ENCODE measurements around the gene GPX4.

GPX4 gene

DNA sequence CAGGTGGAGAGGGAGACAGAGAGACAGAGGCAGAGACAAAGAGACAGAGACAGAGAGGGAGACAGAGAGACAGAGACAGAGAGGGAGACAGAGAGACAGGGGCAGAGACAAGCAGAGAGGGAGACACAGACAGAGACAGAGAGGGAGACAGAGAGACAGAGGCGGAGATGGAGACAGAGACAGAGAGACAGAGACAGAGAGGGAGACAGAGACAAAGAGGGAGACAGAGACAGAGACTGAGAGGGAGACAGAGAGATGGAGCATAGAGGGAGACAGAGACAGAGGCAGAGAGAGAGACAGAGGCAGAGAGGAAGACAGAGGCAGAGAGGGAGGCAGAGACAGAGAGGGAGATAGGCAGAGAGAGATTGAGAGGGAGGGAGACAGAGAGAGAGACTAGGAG lies 40.9 kb downstream of the GPX4 start:
- Histone ChIP-seq H3K14ac (ENCODE audit: low read length) (no peak overlapping the region), H4K8ac (ENCODE audit: low read depth, low read length) (no peak overlapping the region), H2BK120ac (ENCODE audit: insufficient read depth, low read length, poor library complexity) (no peak overlapping the region), H4K12ac (ENCODE audit: low read depth, low read length) (no peak overlapping the region), H4K91ac (ENCODE audit: low read depth, low read length) (no peak overlapping the region), H3K4me2 (ENCODE audit: low read length) (no peak overlapping the region), H2AK5ac (ENCODE audit: low read length) (no peak overlapping the region), H3K9me3 (ENCODE audit: insufficient read depth, low read depth, low read length) (peaks cover 12% of the 10 kb centered on the region), H3K27me3 (ENCODE audit: insufficient read depth, low read length) (no peaks in the 10 kb centered on the region), H3K79me2 (ENCODE audit: control insufficient read depth, insufficient read depth, low read length, poor library complexity) (no peaks in the 10 kb centered on the region), H3K18ac (ENCODE audit: low read length) (no peak overlapping the region), H3K4me1 (ENCODE audit: control insufficient read depth in 1 of 2, insufficient read depth in 2 of 2, low read length in 2 of 2) (no peaks in the 10 kb centered on the region), H3K36me3 (ENCODE audit: control insufficient read depth in 1 of 2, insufficient read depth in 2 of 2, low read length in 2 of 2) (peaks cover 44 to 49% of the 10 kb centered on the region in 2 experiments), H3K79me1 (ENCODE audit: low read length) (no peaks in the 10 kb centered on the region), H2BK5ac (ENCODE audit: low read depth, low read length, poor library complexity) (no peak overlapping the region), H3K23ac (ENCODE audit: low read length) (no peak overlapping the region), H2BK12ac (ENCODE audit: low read length) (no peak overlapping the region), H3K27ac (ENCODE audit: low read depth, low read length) (no peak overlapping the region), H3K4me3 (ENCODE audit: low read depth, low read length) (no peak overlapping the region), H3K4ac (ENCODE audit: low read depth, low read length) (no peak overlapping the region), H3K9ac (ENCODE audit: low read length) (no peak overlapping the region), H2AFZ (ENCODE audit: insufficient read depth, low read length, poor library complexity) (no peak overlapping the region)
- DNase-seq = no peak
- no CpG with 5 or more reads among the region's 1 CpG for WGBS (ENCODE audit: extremely low coverage, insufficient coverage, insufficient read length)

DNA sequence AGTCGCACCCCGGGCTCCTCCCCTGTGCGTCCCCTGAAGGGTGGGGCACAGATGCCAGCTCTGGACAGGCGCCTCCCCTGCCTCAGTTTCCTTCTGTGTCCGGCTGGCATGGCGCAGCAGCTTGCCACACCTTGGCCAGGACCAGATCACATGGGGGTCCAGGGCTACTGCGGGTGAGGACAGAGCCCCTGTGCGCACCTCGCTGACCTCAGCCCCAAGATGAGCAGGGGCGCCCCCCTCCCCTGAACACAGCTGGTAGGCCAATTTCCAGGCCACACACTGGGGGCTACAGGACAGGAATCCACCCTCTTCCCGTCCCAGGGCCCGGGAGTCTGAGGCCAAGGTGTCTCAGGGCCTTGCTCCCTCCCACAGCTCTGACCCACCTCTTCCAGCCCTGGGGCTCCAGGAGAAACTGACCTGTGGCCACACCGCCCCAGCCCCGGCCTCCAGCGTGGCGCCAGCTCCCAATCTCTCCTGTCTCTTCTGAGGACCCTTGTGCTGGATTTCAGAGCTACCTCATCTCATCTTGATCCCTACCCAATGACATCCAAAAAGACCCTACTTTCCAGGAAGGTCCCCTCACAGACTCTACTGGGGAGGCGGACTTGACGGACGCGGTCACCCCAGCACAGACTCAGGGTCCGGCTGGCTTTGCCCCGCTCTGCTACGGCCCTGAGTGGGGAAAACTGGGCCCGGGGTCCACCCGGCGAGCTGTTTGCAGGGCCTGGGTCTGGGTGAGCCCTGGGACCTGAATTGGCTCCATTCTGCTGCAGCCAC lies 42.0 kb downstream of the GPX4 start:
- no peak overlapping the region for H4K91ac ChIP-seq (ENCODE audit: low read depth, low read length)
- no peak overlapping the region for H2AK5ac ChIP-seq (ENCODE audit: low read length)
- H2BK12ac ChIP-seq (ENCODE audit: low read length) = no peak overlapping the region
- peaks cover 49 to 55% of the 10 kb centered on the region in 2 experiments for H3K36me3 ChIP-seq (ENCODE audit: control insufficient read depth in 1 of 2, insufficient read depth in 2 of 2, low read length in 2 of 2)
- H3K9me3 ChIP-seq (ENCODE audit: insufficient read depth, low read depth, low read length) = peaks cover 13% of the 10 kb centered on the region
- no peak overlapping the region for H3K23ac ChIP-seq (ENCODE audit: low read length)
- H3K79me1 ChIP-seq (ENCODE audit: low read length) = no peaks in the 10 kb centered on the region
- no peak overlapping the region for H2BK5ac ChIP-seq (ENCODE audit: low read depth, low read length, poor library complexity)
- H4K12ac ChIP-seq (ENCODE audit: low read depth, low read length) = no peak overlapping the region
- no peak overlapping the region for H4K8ac ChIP-seq (ENCODE audit: low read depth, low read length)
- no peak overlapping the region for H3K4me3 ChIP-seq (ENCODE audit: low read depth, low read length)
- H3K4ac ChIP-seq (ENCODE audit: low read depth, low read length) = no peak overlapping the region
- H3K27ac ChIP-seq (ENCODE audit: low read depth, low read length) = no peak overlapping the region
- no peak for DNase-seq
- no peaks in the 10 kb centered on the region for H3K27me3 ChIP-seq (ENCODE audit: insufficient read depth, low read length)
- no peak overlapping the region for H3K14ac ChIP-seq (ENCODE audit: low read length)
- H3K4me1 ChIP-seq (ENCODE audit: control insufficient read depth in 1 of 2, insufficient read depth in 2 of 2, low read length in 2 of 2) = no peaks in the 10 kb centered on the region
- no CpG with 5 or more reads among the region's 26 CpGs for WGBS (ENCODE audit: extremely low coverage, insufficient coverage, insufficient read length)
- no peak overlapping the region for H2AFZ ChIP-seq (ENCODE audit: insufficient read depth, low read length, poor library complexity)
- no peak overlapping the region for H2BK120ac ChIP-seq (ENCODE audit: insufficient read depth, low read length, poor library complexity)
- H3K18ac ChIP-seq (ENCODE audit: low read length) = no peak overlapping the region
- no peak overlapping the region for H3K4me2 ChIP-seq (ENCODE audit: low read length)
- H3K9ac ChIP-seq (ENCODE audit: low read length) = no peak overlapping the region
- no peaks in the 10 kb centered on the region for H3K79me2 ChIP-seq (ENCODE audit: control insufficient read depth, insufficient read depth, low read length, poor library complexity)

DNA sequence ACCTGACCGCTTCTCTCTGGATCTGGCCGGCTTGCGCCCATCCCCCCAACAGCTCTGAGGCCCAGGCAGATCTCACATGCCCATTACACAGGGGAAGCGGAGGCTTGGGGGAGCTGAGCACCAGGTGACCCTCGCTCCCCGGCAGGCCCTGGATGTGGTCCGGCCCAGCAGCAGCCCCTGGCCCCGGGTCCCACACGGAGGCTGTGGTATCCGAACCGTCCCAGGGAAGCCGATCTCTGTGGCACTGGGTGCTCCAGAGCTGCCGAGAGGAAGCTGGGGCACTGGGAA lies 42.6 kb downstream of the GPX4 start:
- Histone ChIP-seq H2AK5ac (ENCODE audit: low read length) (no peak overlapping the region), H3K23ac (ENCODE audit: low read length) (no peak overlapping the region), H3K4me1 (ENCODE audit: control insufficient read depth in 1 of 2, insufficient read depth in 2 of 2, low read length in 2 of 2) (no peaks in the 10 kb centered on the region), H3K27me3 (ENCODE audit: insufficient read depth, low read length) (no peaks in the 10 kb centered on the region), H4K91ac (ENCODE audit: low read depth, low read length) (no peak overlapping the region), H4K12ac (ENCODE audit: low read depth, low read length) (no peak overlapping the region), H3K14ac (ENCODE audit: low read length) (no peak overlapping the region), H2BK5ac (ENCODE audit: low read depth, low read length, poor library complexity) (no peak overlapping the region), H4K8ac (ENCODE audit: low read depth, low read length) (no peak overlapping the region), H2BK120ac (ENCODE audit: insufficient read depth, low read length, poor library complexity) (no peak overlapping the region), H3K4me2 (ENCODE audit: low read length) (no peak overlapping the region), H3K4me3 (ENCODE audit: low read depth, low read length) (no peak overlapping the region), H3K18ac (ENCODE audit: low read length) (no peak overlapping the region), H2BK12ac (ENCODE audit: low read length) (no peak overlapping the region), H2AFZ (ENCODE audit: insufficient read depth, low read length, poor library complexity) (no peak overlapping the region), H3K27ac (ENCODE audit: low read depth, low read length) (no peak overlapping the region), H3K9ac (ENCODE audit: low read length) (no peak overlapping the region), H3K36me3 (ENCODE audit: control insufficient read depth in 1 of 2, insufficient read depth in 2 of 2, low read length in 2 of 2) (peaks cover 51 to 59% of the 10 kb centered on the region in 2 experiments), H3K79me1 (ENCODE audit: low read length) (no peaks in the 10 kb centered on the region), H3K79me2 (ENCODE audit: control insufficient read depth, insufficient read depth, low read length, poor library complexity) (no peaks in the 10 kb centered on the region), H3K9me3 (ENCODE audit: insufficient read depth, low read depth, low read length) (peaks cover 13% of the 10 kb centered on the region), H3K4ac (ENCODE audit: low read depth, low read length) (no peak overlapping the region)
- WGBS (ENCODE audit: extremely low coverage, insufficient coverage, insufficient read length) = no CpG with 5 or more reads among the region's 13 CpGs
- no peak for DNase-seq

DNA sequence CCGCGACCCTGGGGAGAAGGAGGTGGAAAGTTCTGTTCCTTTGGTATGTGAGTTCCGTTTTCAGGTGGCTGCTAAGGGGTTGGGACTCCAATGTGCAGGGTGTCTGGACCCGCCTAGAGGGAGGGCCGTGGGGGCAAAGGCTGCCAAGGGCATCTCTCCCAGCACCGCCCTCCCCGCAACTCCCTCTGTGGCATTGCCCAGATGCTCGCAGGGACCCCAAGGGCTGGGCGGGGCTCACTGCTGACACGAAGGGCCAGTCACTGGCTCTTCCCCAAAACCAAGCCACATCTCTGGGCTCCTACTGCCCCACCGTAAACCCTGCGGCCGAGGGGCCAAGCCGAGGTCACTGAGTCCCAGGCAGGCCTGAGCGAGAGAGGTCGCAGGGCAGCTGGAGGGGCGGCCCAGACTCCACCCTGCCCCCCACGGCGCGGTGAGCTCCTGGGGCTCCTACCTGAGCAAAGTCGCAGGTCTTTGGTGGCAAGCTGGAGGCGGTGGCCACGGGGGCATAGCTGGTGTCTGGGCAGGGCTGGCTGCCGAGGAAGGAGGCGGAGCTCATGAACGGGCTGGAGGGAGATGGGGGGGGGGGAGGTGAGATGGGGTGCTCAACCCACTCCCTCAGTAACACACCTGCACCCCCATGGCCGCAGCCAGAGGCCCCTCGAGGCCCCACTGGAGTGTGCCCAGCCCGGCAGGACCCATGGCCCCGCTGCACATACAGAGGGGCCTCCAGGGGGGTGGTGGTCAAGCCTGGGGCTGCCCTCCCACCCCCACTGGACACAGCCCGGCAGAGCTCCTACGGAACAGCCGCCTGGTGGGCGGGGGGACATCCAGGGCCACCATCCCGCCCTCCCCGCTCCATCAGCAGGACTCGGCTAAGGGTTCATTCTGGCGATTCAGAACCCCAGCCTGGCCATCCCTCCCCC lies 43.3 kb downstream of the GPX4 start:
- no peak overlapping the region for H2BK5ac ChIP-seq (ENCODE audit: low read depth, low read length, poor library complexity)

More for the DNA sequence above, 43.3 kb downstream of the GPX4 start:
- H3K4me2 ChIP-seq (ENCODE audit: low read length) = no peak overlapping the region
- H3K23ac ChIP-seq (ENCODE audit: low read length) = no peak overlapping the region
- H3K4me3 ChIP-seq (ENCODE audit: low read depth, low read length) = no peak overlapping the region
- no peak overlapping the region for H3K9ac ChIP-seq (ENCODE audit: low read length)
- no peak overlapping the region for H2AFZ ChIP-seq (ENCODE audit: insufficient read depth, low read length, poor library complexity)
- no peak overlapping the region for H3K27ac ChIP-seq (ENCODE audit: low read depth, low read length)
- no peak overlapping the region for H4K91ac ChIP-seq (ENCODE audit: low read depth, low read length)
- no peak overlapping the region for H3K18ac ChIP-seq (ENCODE audit: low read length)
- no peak overlapping the region for H2AK5ac ChIP-seq (ENCODE audit: low read length)
- no peak overlapping the region for H4K8ac ChIP-seq (ENCODE audit: low read depth, low read length)
- H4K12ac ChIP-seq (ENCODE audit: low read depth, low read length) = no peak overlapping the region
- no peak overlapping the region for H3K14ac ChIP-seq (ENCODE audit: low read length)
- no peaks in the 10 kb centered on the region for H3K27me3 ChIP-seq (ENCODE audit: insufficient read depth, low read length)
- no peak overlapping the region for H2BK12ac ChIP-seq (ENCODE audit: low read length)
- peaks cover 10% of the 10 kb centered on the region for H3K9me3 ChIP-seq (ENCODE audit: insufficient read depth, low read depth, low read length)
- no peak overlapping the region for H2BK120ac ChIP-seq (ENCODE audit: insufficient read depth, low read length, poor library complexity)
- no peak for DNase-seq
- no peaks in the 10 kb centered on the region for H3K4me1 ChIP-seq (ENCODE audit: control insufficient read depth in 1 of 2, insufficient read depth in 2 of 2, low read length in 2 of 2)
- H3K4ac ChIP-seq (ENCODE audit: low read depth, low read length) = no peak overlapping the region
- H3K79me2 ChIP-seq (ENCODE audit: control insufficient read depth, insufficient read depth, low read length, poor library complexity) = no peaks in the 10 kb centered on the region
- H3K79me1 ChIP-seq (ENCODE audit: low read length) = no peaks in the 10 kb centered on the region
- WGBS (ENCODE audit: extremely low coverage, insufficient coverage, insufficient read length) = no CpG with 5 or more reads among the region's 38 CpGs
- peaks cover 57 to 67% of the 10 kb centered on the region in 2 experiments for H3K36me3 ChIP-seq (ENCODE audit: control insufficient read depth in 1 of 2, insufficient read depth in 2 of 2, low read length in 2 of 2)
